NCI-H2029 (cell line): ENCODE measurements around the gene TMPRSS12.
"Not testable (repeated sequence)": the region's sequence is repeated elsewhere in the genome, so short reads cannot be mapped to it uniquely, and the experiment has no call there.

Experiments
- DNase-seq: peaks from one replicate; lab custom pipeline; 2025; lab: John Stamatoyannopoulos, UW

TMPRSS12 gene, protein sequence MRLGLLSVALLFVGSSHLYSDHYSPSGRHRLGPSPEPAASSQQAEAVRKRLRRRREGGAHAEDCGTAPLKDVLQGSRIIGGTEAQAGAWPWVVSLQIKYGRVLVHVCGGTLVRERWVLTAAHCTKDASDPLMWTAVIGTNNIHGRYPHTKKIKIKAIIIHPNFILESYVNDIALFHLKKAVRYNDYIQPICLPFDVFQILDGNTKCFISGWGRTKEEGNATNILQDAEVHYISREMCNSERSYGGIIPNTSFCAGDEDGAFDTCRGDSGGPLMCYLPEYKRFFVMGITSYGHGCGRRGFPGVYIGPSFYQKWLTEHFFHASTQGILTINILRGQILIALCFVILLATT

DNA sequence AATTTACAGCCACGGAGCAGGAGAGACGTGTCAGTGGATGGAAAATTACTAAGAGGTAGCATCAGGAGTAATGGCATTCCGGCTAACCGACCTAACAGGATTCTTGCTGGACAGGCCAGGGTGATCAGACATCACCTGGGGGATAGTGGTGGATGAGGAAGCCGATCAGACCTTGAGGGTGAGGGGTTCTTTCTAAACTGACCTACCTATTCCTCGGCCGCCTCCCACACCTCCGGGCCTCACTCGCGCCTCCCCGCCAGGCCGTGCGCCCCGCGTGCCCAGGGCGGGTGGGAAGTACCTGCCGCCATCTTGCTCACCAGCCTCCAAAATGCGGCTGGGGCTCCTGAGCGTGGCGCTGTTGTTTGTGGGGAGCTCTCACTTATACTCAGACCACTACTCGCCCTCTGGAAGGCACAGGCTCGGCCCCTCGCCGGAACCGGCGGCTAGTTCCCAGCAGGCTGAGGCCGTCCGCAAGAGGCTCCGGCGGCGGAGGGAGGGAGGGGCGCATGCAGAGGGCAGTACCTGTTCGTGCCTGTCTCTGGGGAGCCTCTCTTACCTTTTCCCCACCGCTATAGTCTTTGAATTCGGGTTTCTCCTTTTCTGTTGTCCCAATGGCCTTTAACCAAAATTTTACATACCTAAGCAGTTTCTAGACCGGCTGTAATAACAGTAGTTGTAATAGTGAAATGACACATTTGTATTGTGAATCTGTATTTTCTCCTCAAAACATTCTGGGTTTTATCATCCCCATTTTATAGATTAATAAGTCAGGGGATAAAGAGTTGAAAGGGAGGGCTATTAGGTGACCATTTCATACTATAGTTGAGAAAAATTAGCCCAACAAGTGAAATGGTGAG is at the start of gene TMPRSS12:
TMPRSS12 (plus strand) TSS at position 290 of the 857 bp plus-strand sequence; CDS start at position 329, 39 bp downstream.
- no peak for DNase-seq

GRCh38 chr12:50799908-50800307 is 42.8 kb upstream of the TMPRSS12 start:
- DNase-seq, result no peak

DNA sequence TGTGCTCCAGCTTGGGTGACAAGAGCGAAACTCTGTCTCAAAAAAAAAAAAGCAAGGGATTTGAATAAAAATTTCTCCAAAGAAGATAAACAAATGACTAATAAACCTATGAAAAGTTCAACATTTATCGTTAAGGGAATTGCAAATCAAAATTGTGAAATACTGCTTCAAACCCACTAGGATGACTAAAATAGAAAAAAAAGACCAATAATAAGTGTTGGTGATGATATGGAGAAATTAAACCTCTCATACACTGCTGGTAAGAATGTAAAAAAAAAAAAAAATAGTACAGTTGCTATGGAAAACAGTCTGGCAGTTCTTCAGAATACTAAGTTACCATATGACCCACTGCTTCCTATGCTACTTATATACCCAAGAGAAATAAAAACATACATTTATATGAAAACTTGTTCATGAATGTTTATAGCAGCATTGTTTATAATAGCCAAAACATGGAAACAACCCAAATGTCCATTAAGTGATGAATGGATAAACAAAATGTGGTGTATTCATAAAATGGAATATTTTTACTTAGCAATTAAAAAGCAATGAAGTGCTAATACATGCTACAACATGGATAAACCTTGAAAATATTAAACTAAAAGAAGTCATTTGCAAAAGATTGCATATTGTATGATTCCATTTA is 39.4 kb upstream of the TMPRSS12 start:
- DNase-seq, result no peak

- DNase-seq, result no peak
These were observed 36.5 kb upstream of the TMPRSS12 start for GRCh38 chr12:50806176-50806575.

DNA sequence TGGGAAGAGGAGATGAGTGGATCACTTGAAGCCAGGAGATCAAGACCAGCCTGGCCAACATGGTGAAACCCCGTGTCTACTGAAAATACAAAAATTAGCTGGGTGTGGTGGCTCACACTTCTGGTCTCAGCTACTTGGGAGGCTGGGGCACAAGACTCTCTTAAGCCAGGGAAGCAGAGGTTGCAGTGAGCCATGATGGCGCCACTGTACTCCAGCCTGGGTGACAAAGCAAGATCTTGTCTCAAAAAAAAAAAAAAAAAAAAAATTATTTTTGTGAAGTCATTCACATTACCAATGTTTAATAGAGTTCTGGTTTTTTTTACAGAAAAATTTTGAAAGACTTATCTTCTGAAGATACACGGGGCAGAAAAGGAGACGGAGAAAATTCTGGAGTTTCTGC is 33.6 kb upstream of the TMPRSS12 start:
- DNase-seq, result not testable (repeated sequence)

- not testable (repeated sequence) for DNase-seq
These were observed 27.8 kb upstream of the TMPRSS12 start for GRCh38 chr12:50814921-50815320.

- no peak for DNase-seq
These were observed 22.5 kb upstream of the TMPRSS12 start for GRCh38 chr12:50820177-50820576.

- DNase-seq, result no peak
These were observed 20.6 kb upstream of the TMPRSS12 start for GRCh38 chr12:50822082-50822481.

- not testable (repeated sequence) for DNase-seq
These were observed 19.0 kb upstream of the TMPRSS12 start for GRCh38 chr12:50823724-50824123.

DNA sequence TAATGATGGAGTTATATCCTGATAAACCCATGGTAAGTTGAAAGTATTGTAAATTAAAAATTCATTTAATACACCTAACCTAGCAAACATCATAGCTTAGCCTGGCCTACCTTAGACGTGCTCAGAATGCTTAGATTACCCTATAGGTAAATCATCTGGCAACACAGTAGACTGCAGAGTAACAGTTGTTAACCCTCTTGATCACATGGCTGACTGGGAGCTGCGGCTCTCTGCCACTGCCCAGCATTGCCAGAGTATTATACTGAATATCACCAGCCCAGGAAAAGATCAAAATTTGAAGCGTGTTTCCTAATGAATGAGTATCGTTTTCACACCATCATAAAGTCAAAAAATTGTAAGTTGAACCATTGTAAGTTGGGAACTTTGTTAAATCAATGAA is 17.8 kb upstream of the TMPRSS12 start:
- no peak for DNase-seq

DNA sequence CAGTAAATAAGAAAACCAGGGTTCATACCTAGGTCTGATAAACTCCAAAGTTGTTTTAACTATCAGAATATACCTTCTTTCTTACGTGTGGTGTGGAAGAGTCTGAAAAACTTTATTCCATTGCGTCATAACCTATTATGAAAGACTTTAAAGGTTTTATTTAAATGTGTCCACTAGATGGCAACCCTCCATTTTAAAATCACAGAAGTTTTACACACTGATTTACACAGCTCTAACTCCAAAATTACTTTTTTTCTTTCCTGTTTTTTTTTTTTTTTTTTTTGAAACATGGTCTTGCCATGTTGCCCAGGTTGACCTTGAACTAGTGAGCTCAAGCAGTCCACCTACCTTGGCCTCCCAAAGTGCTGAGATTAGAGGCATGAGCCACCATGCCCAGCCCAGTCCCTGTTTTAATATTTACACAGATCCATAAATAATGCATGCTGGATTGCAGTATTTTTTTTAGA is 17.3 kb upstream of the TMPRSS12 start:
- DNase-seq, result peak; percentile 52

GRCh38 chr12:50828121-50828520 is 14.6 kb upstream of the TMPRSS12 start:
- DNase-seq, result no peak

DNA sequence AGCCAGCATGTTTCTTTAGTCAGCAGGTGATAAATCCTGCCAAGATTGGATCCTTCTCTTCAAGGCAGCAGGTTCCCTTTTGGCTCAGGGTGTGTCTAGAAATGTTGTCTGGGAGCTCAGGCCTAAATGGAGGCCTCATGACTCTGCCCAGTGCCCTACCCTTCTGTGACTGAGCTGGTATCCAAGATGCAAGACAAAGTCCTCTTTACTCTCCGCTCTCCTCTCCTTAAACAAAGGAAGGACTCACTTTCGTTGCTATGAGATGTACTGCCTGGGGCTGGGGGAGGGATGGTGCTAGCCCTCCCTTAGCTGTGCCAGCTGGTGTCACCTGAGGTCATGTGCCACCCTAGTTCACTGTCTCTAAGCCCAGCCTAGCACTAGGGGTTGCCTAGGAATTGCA is 13.8 kb upstream of the TMPRSS12 start:
- no peak for DNase-seq

DNA sequence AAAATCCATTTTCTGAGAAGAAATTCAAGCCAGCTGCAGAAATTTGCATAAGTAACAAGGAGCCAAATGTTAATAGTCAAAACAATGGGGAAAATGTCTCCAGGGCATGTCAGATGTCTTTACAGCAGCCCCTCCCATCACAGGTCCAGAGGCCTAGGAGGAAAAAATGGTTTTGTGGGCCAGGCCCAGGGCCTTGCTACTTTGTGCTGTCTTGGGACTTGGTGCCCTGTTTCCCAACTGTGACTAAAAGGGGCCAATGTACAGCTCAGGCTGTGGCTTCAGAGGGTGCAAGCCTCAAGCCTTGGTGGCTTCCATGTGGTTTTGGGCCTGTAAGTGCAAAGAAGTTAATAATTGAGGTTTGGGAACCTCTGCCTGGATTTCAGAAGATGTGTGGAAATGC is 8.9 kb upstream of the TMPRSS12 start:
- not testable (repeated sequence) for DNase-seq

DNA sequence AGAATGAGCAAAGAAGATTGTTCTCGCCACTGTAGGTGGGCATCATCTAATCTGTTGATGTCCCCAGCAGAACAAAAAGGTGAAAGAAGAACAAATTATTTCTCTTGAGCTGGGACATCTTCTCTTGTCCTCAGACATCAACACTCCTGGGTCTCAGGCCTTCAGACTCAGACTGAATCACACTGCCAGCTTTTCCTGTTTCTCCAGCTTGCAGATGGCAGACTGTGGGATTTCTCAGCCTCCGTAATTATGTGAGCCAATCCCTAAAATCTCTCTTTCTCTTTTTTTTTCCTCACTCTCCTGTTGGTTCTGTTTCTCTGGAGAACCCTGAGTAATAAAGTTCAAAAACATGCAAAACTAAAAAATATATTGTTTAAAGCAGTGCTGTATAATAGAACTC is 3.7 kb upstream of the TMPRSS12 start:
- no peak for DNase-seq

- no peak for DNase-seq
These were observed 1.8 kb upstream of the TMPRSS12 start for GRCh38 chr12:50840809-50841487.

DNA sequence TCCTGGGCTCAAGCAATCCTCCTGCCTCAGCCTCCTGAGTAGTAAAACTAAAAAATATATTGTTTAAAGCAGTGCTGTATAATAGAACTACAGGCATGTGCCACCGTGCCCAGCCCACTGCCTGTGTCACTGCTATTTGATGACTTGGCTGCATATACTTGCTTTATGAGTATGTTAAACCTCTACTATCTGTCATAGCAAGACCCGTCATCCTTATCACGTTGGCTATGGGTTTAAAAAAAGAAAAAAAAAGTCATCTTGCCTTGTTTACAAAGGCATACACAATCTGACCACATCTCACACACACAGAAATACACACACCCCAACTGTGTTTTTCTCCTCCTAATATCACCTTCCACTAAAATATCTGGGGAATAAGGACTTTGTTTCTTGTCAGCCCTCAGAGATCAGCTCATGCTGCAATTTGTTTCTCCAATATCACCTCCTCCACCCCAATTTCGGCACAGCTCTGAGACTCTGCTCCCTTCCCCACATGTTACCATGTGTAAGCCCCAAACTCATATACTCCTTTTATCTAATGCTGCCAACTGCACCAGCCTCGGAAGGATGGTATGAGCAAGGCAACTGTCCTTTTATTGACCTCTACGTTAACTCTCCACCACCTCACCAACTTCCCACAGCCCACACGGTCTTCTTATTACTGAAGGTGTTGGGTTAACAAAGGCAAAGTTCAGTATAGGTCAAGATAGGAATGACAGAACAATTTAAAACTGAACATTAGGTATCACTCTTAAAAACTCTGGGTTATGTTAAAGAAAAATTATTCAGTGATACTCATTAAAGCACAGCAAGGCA is 802 bp upstream of the TMPRSS12 start:
- no peak for DNase-seq

DNA sequence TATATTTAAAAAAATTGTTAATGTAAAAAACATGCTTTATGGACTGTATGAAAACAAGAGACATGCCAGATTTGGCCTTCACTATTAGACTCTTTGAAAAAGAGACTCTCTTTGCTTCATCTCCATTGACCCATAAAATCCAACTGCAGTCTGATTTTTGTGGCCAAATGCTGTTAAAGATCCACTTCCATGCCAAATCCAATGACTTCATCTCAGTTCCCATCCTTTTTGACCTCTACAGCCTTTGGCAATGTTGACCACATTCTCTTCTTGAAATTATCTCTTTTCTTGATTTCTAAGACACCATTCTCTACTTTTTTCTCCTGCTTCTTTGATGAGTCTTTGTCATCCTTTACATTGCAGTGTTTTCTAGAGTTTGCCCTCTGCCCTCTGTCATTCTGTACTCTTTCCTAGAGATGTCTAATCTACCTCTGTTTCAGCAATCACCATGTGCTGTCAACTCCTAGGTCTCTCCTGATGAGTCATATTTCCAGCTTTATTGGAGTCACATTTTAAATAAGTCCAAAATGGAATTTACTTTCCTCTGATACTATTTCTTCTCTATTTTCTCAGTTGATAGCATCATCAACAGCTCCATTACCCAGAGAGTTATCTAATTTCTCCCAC is 2.4 kb downstream of the TMPRSS12 start:
- no peak for DNase-seq

DNA sequence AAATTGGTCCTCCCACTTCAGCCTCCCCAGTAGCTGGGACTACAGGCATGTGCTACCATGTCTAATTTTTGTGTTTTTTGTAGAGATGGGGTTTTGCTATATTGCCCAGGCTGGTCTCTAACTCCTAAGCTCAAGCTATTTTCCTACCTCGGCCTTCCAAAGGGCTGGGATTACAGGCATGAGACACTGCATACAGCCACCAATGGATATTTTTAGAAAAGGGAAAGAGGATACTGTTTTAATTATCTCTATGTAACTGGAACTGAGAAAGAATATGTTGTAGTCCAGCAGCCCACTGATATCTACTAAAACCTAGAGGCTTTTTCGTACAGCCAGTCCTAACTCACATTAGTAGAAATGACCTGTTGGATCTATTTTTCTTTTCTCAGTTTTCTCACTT is 6.2 kb downstream of the TMPRSS12 start:
- DNase-seq, result no peak

DNA sequence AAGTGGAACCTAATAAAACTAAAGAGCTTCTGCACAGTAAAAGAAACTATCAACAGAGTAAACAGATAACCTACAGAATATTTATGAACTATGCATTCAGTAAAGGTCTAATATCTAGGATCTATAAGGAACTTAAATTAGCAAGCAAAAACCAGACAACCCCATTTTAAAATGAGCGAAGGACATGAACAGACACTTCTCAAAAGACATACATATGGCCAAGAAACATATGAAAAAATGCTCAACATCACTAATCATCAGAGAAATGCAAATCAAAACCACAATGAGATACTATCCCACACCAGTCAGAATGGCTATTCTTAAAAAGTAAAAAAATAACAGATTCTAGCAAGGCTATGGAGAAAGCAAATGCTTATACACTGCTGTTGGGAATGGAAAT is 12.5 kb downstream of the TMPRSS12 start:
- not testable (repeated sequence) for DNase-seq

DNA sequence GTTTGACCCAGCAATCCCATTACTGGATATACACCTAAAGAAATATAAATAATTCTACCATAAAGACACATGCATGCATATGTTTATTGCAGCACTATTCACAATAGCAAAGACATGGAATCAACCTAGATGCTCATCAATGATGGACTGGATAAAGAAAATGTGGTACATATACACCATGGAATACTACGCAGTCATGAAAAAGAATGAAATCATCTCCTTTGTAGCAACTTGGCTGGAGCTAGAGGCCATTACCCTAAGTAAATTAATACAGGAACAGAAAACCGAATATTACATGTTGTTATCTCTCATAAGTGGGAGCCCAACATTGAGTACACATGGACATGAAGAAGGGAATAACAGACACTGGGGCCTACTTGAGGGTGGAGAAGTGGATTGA is 13.0 kb downstream of the TMPRSS12 start:
- DNase-seq, result not testable (repeated sequence)
